Stimulated activated CD4-positive, alpha-beta T cell treated with anti-CD3 and anti-CD28 coated beads, TNF-alpha, amount 100 ng/mL, for 4 hours (primary cell): ENCODE results near the gene SOX21.
"Not testable (repeated sequence)": the region's sequence is repeated elsewhere in the genome, so short reads cannot be mapped to it uniquely, and the experiment has no call there.

ENCODE experiments used
- DNase-seq, 3 experiments: peaks; one replicate each; pipeline ENCODE4 v3.0.0-alpha.2; 2020; ENCODE audit warnings: low read depth in 3 of 3

The SOX21 gene

DNA sequence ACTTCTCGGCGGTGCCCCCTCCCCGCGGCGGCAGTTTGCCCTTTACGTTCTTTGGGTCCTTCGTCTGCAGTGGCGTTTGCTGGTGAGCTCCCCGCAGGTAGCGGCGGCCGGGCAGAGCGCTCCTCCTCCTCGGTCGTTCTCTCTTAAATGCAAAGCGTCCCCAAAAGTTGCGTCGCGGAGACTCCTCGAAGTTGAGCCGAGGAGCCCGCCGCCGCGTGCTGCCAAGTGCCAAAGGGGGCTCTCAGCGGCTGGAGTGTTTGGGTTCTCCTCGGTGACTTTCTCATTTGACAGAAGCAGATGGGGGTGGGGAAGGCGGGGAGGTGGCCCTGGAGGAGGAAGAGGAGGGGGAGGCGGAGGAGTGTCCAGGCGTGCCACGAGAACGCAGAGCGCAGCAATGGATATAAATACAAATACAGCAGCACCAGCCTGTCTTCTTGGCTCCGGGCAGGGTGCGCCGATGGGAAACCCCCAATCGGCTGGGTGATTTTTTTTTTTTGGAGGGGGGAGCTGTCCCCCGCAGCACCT lies at the start of gene SOX21:
SOX21 (minus strand) TSS at position 259 of the 525 bp plus-strand sequence. CDS start 496 bp downstream, outside the sequence.
- DNase-seq, result no peak

DNA sequence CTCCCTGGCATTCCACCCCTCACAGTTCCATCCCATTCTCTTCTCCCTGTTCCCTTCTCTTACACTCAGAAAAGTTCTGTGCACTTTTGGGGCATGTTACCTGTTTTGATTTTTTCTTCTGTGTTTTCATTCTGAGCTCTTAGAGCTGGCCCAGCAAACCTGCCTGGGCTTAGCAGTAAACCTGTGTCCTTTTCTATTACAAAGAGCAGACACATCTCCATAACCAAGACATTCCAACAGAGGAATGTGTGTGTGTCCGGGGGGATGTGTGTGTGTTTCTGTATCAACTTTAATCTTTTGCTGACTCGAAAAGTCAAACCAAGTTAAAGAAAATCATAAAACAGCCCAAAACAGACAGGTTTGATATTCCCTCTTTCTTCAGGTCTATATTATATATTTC lies 49.1 kb upstream of the SOX21 start:
- no peak for DNase-seq

DNA sequence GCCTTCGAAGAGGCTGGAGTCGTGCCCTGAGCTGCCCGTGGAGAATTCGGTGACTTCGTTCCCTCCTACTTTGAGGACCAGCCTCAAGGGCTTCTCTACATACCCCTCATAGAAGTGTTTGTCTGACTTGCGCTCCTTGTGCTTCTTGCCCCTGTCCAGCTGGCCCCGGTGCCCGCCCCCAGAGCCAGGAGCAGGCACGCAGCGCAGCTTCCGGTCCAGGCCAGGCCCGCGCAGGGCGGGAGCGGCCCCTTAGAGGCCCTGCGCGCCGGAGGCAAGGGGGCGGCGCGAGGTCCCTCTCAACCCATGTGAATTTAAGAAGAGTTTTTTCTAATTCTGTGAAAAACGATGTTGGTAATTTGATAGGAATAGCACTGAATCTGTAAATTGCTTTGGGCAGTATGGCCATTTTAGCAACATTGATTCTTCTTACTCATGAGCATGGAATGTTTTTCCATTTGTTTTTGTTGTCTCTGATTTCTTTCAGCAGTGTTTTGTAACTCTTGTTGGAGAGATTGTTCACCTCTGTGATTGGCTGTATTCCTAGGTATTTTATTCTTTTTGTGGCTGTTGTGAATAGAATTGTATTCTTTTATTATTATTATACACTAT lies 46.9 kb upstream of the SOX21 start:
- no peak for DNase-seq

DNA sequence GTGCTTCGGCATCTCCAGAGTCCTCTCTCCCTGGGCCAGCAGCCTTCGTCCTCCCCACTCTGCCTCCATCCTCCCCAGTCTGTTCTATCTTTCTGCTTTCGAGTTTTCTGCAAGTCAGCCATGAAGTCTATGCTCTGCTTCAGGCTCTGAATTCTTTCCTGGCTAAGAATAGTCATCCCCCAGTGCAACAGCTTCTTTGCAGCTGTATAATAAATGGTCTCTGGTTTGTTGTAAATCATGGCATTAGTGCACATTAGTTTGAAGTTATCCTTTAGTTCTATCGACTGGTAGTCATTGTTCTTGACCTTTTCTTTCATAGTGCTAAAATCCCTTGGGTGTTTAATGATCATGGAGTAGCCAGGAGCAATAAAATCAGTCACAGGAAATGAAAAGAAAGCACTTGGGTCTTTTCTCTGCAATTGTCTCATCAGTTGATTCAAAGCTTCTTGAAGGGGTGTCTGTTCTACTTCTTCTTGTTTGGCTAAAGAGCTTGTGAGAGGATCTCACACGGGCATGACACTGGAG lies 46.2 kb upstream of the SOX21 start:
- DNase-seq, result no peak

DNA sequence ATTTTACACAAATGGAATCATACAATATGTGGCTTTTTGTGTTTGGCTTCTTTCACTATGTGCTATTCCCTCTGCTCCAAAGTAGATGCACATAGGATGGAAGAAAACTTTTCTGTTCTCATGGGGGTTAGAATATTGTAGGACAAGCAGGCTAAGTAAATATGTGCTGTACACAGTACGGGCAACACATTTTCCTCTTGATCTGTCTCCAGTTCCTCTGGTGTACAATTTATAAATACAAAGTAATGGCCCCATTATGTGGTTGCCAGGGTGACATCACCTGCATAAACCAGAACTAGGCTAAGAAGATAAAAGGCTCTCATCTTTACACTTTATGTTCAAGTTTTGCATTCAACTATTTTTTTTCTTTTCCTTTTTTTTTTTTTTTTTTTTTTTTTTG lies 41.0 kb upstream of the SOX21 start:
- no peak for DNase-seq

DNA sequence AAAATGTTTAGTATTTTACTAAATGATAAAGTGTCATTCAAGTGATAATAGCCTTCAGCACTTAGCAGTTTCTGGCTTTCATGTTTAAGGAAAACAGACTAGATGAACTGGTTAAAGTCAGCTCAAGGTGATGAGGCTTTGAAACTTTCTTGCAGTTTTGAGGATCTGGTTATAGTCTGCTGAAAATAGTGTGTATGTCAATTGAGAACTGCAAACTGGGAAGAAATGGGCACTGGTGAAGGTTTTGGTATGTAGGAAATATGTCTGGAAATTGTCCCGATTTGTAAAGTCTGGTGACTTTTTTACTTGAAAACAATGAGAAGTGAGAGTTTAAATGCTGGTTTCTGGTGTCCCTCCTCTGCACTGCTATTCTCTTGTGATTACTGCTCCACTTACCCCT lies 36.8 kb upstream of the SOX21 start:
- DNase-seq, result no peak

DNA sequence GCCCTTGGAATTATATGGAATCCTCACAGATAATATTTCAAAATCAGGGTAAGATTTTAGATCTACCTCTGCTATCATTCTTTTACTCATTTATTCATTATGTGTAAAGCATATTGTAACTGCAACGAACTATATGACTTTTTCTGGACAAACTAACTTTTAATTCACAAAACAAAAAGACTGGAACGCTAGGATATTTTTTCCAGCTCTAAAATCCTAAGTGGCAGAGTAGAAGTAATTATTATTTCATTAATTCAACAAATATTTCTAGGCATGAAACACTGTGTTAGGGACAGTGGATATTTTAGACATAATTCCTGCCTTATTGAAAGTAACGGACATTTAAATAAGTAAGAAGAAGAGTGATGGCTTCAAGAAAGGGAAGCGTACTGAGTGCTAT lies 26.9 kb upstream of the SOX21 start:
- DNase-seq, result no peak

DNA sequence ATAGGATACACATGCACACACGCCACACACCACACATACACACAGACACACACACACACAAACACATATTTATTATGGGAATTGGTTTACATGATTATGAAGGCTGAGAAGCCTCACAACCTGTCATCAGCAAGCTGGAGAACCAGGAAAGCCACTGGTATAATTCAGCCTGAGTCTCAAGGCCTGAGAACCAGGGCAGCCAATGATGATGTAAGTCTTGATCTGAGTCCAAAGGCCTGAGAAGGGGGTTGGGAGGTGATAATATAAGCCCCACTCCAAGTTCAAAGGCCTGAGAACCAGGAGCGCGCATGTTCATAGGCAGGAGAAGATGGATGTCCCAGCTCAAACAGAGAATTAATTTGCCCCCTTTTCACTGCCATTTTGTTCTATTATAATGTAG lies 18.7 kb upstream of the SOX21 start:
- DNase-seq, result no peak

DNA sequence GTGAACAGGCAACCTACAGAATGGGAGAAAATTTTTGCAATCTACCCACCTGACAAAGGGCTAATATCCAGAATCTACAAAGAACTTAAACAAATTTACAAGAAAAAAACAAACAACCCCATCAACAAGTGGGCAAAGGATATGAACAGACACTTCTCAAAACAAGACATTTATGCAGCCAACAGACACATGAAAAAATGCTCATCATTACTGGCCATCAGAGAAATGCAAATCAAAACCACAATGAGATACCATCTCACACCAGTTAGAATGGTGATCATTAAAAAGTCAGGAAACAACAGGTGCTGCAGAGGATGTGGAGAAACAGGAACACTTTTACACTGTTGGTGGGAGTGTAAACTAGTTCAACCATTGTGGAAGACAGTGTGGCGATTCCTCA lies 17.6 kb upstream of the SOX21 start:
- DNase-seq, result not testable (repeated sequence)

DNA sequence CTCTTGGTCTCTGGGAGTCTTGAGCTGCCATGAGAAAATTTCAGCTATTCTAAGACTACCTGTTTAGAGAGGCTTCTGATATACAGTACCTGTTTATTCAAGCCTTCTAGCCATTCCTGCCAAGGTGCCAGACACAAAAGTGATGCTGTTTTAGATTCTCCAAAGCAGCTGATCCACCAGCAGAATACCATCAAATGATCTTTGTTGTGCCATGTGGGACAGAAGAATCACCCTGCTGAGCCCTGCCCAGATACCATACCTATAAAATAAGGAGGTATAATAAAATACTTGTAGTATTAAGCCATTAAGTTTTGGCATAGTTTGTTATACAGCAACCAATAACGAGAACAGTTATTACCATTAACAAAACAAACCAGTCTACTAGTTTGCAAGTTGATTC lies 14.1 kb upstream of the SOX21 start:
- no peak for DNase-seq

DNA sequence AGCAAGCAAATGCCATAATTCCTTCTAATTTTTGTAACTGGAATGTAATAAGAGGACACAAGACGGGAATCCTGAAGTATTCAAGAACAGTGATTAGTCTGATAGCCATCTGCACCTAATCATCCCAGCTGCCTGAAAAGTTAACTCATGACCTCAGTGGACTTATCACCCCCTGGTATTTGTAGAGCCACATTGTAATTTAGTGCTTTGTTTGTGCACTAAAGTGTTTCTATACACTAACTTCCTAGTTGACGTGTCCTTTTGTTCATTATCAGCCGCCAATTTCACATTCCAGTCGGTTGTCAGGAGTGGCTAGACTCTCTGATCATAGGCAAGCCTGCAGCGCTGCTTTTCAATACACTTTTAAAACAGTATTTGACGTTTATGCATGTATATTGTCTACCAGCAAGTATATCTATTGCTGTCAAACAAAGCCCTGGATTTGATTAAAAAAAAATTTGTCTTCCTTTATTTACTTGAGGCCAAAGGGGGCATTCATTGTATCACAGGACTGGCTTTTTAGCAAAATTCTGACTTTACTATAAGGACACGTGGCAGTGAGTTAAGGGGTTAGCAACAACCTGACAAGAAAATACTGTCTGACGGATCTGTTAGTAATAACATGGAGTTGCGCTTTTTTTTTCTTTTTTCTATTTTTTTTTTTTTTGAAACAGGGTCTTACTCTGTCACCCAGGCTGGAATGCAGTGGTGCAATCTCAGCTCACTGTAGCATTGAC lies 10.4 kb upstream of the SOX21 start:
- no peak for DNase-seq

DNA sequence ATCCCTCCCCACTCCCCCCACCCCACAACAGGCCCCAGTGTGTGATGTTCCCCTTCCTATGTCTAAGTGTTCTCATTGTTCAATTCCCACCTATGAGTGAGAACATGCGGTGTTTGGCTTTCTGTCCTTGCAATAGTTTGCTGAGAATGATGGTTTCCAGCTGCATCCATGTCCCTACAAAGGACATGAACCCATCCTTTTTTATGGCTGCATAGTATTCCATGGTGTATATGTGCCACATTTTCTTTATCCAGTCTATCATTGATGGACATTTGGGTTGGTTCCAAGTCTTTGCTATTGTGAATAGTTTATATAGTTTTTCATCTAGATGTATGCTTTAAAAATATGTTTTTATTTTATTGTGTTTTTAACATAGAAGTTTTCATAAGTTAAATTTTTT lies 6.4 kb upstream of the SOX21 start:
- DNase-seq, result not testable (repeated sequence)

DNA sequence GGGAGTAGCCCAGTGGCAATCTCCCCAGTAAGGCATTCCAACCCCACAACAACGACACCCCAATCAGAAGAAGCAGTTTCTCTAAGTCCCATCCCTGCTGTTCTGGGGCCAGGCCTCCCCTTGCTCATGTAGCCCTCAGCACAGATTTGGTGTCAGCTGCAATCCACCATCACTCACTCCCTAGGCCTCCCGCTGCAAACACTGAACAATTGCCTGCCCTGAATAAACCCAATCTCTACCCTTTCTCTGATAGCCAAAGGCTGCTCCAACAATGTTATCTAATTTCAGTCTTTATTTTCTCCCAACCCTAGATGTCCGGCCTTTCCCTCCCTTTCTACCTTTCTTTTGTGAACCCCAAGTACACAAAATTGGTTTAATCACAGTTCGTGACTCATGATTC lies 5.6 kb upstream of the SOX21 start:
- no peak for DNase-seq

DNA sequence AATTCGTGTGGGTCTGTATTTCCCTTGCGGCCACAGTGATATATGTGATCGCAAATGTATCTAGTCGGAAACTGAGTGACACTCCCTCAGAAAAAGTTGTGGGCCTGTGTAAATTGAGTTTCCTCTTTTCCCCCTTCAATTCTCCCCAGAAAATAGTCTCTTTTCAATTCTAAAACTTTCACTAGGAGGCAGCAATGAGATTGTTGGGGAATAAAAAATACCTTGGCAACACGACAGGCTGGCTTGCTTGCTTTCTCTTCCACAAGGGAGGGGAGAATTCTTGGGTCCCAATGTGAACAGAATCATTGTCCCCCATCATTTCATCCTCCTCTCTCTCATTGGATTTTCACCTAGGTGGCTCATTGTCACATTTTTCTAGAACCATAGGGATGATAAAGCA lies 3.7 kb upstream of the SOX21 start:
- no peak for DNase-seq

DNA sequence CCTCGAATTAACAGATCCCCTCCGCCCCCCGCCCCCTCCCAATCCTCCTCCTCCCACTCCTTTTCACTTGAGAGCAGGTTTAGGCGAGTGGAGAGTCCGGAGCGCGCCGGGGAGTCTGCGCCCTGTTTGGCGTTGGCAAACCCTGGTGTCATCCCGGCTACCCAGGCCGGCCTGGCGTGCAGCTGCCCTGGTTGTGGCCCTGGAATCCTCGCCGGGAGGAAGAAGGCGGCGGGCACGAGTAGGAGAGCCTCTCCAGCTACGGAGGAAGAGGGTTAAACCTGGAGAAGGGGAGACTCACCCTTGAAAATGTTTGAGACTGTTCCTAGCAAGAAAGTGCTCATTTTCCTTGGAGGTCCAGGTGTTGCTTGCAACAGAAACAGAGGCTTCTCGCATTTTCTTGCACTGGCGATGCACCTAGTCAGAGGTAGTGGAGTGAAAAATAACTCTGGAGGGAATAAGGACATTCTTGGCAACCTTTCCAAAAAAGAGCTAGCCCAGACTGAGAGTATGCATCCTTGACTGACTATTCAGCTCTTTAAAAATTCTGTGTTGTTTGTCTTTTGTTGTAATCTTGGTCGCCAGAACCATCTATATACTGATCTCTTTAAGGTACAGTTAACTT lies 1.3 kb upstream of the SOX21 start:
- DNase-seq, result no peak

DNA sequence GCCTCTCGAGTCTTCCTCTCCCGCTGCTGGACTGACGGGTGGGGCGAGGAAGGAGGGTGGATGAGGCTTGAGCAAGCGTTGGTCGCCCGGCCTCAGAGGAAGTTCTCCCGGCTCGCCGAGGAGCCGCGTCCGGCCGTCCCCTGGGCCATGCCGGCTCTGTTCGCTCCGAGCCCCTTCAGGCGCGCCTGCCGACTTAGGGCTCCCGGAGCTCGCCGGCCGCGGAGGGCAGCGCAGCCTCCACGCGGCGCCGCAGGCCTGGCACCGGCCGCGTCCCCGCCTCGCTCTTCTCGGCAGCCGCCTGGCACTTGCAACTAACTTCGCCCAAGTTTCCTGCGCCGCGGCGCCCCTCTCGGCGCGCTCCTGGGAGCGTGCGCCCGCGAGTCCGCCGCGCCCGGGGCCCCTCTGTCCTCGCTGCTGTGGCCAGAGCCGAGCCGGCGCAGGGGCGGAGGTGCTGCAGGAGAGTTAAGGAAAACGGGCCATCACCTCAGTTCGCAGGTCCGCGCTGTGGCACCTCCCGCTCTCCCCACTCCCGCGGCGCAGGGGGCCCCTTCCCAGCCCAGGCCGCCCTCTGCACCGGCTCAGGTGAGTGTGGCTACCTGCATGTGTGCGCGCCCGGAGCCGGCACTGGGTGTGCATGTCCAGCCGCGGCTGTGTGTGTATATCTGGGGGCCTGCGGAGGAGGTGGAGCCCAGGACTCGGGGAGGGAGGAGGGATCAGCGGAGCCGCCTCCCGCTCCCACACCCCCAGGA lies 641 bp upstream of the SOX21 start:
- DNase-seq, result no peak

DNA sequence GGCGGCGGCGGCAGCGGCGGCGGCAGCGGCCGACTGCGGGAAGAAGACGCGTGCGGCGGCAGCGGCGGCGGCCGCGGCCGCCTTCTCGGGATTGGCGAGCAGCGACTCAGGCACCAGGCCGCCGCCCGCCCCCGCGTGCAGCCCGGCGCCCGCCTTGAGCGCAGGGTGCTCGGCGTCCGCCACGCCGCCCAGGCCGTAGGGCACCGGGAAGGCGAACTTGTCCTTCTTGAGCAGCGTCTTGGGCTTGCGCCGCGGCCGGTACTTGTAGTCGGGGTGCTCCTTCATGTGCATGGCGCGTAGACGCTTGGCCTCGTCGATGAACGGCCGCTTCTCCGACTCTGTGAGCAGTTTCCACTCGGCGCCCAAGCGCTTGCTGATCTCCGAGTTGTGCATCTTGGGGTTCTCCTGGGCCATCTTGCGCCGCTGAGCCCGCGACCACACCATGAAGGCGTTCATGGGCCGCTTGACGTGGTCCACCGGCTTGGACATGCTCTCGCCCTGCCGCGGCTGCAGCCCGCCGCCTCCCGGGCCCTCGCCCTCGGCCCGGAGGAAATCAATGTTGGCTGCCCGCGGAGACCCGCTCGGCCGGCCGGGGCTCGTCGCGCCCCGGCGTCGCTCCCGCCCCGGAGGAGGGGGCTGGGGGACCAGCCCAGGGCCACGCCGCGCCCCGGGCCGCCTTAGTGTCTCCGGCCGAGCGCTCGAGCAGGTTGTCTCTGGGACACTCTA lies 621 bp downstream of the SOX21 start:
- DNase-seq, result no peak

DNA sequence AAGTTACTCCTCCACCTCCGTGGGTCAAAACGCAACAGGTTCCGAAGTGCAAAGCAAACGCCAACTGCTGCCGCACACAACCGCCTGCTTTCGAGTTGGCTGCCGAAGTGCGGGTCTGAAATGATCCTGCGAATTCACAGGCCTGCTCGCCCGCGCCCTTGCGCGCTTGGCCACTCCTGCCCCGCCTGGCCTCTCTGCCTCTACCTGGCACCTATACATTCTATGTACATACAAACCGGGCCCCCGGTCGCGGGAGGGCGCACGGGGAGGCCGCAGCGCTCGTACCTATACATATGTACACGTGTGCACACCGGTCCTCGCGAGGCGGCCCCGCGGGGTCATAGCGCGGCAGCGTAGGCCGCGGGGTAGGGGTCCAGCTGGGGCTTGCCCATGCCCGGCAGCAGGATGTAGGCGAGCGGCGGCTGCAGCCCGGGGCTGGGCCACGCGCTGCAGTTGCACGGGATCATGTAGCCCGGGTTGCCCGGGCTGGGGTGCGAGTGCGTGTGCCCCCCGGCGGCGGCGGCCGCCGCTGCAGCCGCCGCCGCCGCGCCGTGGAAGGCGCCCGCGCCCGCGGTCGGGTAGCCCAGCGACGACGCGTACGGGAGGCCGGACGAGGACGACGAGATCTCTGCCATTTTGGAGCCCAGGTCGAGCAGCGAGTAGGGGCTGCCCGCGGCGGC lies 1.3 kb downstream of the SOX21 start:
- no peak for DNase-seq

DNA sequence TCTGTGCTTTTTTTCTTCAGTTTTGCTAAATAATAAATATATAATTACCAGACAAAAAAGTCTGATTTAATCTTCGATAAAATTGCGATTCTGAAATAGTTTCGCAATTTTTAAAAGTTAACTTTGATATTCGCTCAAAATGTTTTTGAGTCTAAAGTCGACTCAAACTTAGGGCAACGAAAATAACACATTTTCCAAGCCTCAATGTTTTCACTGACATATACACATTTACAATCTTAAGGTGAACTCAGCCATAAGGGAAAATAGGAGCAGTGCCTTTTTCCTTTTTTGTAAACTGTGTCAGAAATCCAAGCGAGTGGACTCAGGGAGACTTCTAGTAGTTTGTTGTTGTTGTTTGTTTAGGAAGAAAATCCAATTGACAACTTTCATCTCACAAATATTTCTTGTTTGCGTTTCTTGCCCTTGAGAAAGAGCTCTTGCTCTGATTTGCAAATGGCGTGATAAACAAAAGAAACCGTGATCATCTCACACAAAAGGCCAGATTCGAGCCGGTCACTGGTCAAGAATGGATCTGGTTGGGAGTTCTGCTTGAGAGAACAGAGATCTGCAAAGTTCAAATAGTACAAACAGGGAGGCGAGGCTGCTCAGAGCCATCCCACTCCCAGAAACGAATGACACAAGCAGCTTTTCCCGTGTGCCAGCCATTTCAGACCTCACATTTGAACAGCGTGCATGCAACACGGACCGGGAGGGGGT lies 2.1 kb downstream of the SOX21 start:
- no peak for DNase-seq
